Measurements from ENCODE around the gene MTF2.

The MTF2 gene

GRCh38 chr1:93051961-93052360, 27.1 kb upstream of the MTF2 start:
- H3K27ac ChIP-seq (ENCODE audit: low read length) = no peak overlapping the region
- H3K4me3 ChIP-seq (ENCODE audit: low read depth in 1 of 2, low read length in 2 of 2) = no peak overlapping the region
- peaks cover 0 to 3% of the 10 kb centered on the region in 2 donors for H3K9me3 ChIP-seq (ENCODE audit: control insufficient read depth in 1 of 2, low read length in 2 of 2)
- H3K4me1 ChIP-seq (ENCODE audit: control insufficient read depth in 1 of 2, insufficient read depth in 2 of 2, low read length in 2 of 2) = no peaks in the 10 kb centered on the region
- no peaks in the 10 kb centered on the region for H3K36me3 ChIP-seq (ENCODE audit: control insufficient read depth in 1 of 2, insufficient read depth in 2 of 2, low read length in 2 of 2)
- H3K27me3 ChIP-seq (ENCODE audit: low read depth, low read length) = no peaks in the 10 kb centered on the region

- Histone ChIP-seq H3K36me3 (ENCODE audit: control insufficient read depth in 1 of 2, insufficient read depth in 2 of 2, low read length in 2 of 2) (no peaks in the 10 kb centered on the region), H3K4me3 (ENCODE audit: low read depth in 1 of 2, low read length in 2 of 2) (no peak overlapping the region), H3K27me3 (ENCODE audit: low read depth, low read length) (no peaks in the 10 kb centered on the region), H3K27ac (ENCODE audit: low read length) (no peak overlapping the region), H3K9me3 (ENCODE audit: control insufficient read depth in 1 of 2, low read length in 2 of 2) (peaks cover 0 to 3% of the 10 kb centered on the region in 2 donors), H3K4me1 (ENCODE audit: control insufficient read depth in 1 of 2, insufficient read depth in 2 of 2, low read length in 2 of 2) (no peaks in the 10 kb centered on the region)
Observed at GRCh38 chr1:93056214-93056613, 22.9 kb upstream of the MTF2 start.

- H3K27ac ChIP-seq (ENCODE audit: low read length) = no peak overlapping the region
- H3K4me3 ChIP-seq (ENCODE audit: low read depth in 1 of 2, low read length in 2 of 2) = no peak overlapping the region
- no peaks in the 10 kb centered on the region for H3K4me1 ChIP-seq (ENCODE audit: control insufficient read depth in 1 of 2, insufficient read depth in 2 of 2, low read length in 2 of 2)
- H3K27me3 ChIP-seq (ENCODE audit: low read depth, low read length) = no peaks in the 10 kb centered on the region
- no peaks in the 10 kb centered on the region for H3K36me3 ChIP-seq (ENCODE audit: control insufficient read depth in 1 of 2, insufficient read depth in 2 of 2, low read length in 2 of 2)
- H3K9me3 ChIP-seq (ENCODE audit: control insufficient read depth in 1 of 2, low read length in 2 of 2) = peaks cover 0 to 3% of the 10 kb centered on the region in 2 donors
Observed at GRCh38 chr1:93056649-93057048, 22.4 kb upstream of the MTF2 start.

- Histone ChIP-seq H3K4me3 (ENCODE audit: low read depth in 1 of 2, low read length in 2 of 2) (no peak overlapping the region), H3K27ac (ENCODE audit: low read length) (no peak overlapping the region), H3K36me3 (ENCODE audit: control insufficient read depth in 1 of 2, insufficient read depth in 2 of 2, low read length in 2 of 2) (no peaks in the 10 kb centered on the region), H3K4me1 (ENCODE audit: control insufficient read depth in 1 of 2, insufficient read depth in 2 of 2, low read length in 2 of 2) (no peaks in the 10 kb centered on the region), H3K27me3 (ENCODE audit: low read depth, low read length) (no peaks in the 10 kb centered on the region), H3K9me3 (ENCODE audit: control insufficient read depth in 1 of 2, low read length in 2 of 2) (no peaks in the 10 kb centered on the region)
Observed at GRCh38 chr1:93061895-93062792, 16.9 kb upstream of the MTF2 start.

- Histone ChIP-seq H3K27me3 (ENCODE audit: low read depth, low read length) (no peaks in the 10 kb centered on the region), H3K36me3 (ENCODE audit: control insufficient read depth in 1 of 2, insufficient read depth in 2 of 2, low read length in 2 of 2) (peaks cover 0 to 8% of the 10 kb centered on the region in 2 donors), H3K4me3 (ENCODE audit: low read depth in 1 of 2, low read length in 2 of 2) (no peak overlapping the region), H3K27ac (ENCODE audit: low read length) (no peak overlapping the region), H3K4me1 (ENCODE audit: control insufficient read depth in 1 of 2, insufficient read depth in 2 of 2, low read length in 2 of 2) (peaks cover 0 to 15% of the 10 kb centered on the region in 2 donors), H3K9me3 (ENCODE audit: control insufficient read depth in 1 of 2, low read length in 2 of 2) (no peaks in the 10 kb centered on the region)
Observed at GRCh38 chr1:93076268-93076667, 2.8 kb upstream of the MTF2 start.

GRCh38 chr1:93078203-93078602, 880 bp upstream of the MTF2 start:
- no peaks in the 10 kb centered on the region for H3K9me3 ChIP-seq (ENCODE audit: control insufficient read depth in 1 of 2, low read length in 2 of 2)
- peaks cover 0 to 8% of the 10 kb centered on the region in 2 donors for H3K36me3 ChIP-seq (ENCODE audit: control insufficient read depth in 1 of 2, insufficient read depth in 2 of 2, low read length in 2 of 2)
- peak overlapping the region; percentile 96 for H3K27ac ChIP-seq (ENCODE audit: low read length)
- peaks cover 0 to 17% of the 10 kb centered on the region in 2 donors for H3K4me1 ChIP-seq (ENCODE audit: control insufficient read depth in 1 of 2, insufficient read depth in 2 of 2, low read length in 2 of 2)
- no peaks in the 10 kb centered on the region for H3K27me3 ChIP-seq (ENCODE audit: low read depth, low read length)
- peak overlapping the region; percentile 85 to 100 for H3K4me3 ChIP-seq (ENCODE audit: low read depth in 1 of 2, low read length in 2 of 2)

GRCh38 chr1:93078638-93078985, 471 bp upstream of the MTF2 start:
- Histone ChIP-seq H3K27me3 (ENCODE audit: low read depth, low read length) (no peaks in the 10 kb centered on the region), H3K36me3 (ENCODE audit: control insufficient read depth in 1 of 2, insufficient read depth in 2 of 2, low read length in 2 of 2) (peaks cover 0 to 8% of the 10 kb centered on the region in 2 donors), H3K4me1 (ENCODE audit: control insufficient read depth in 1 of 2, insufficient read depth in 2 of 2, low read length in 2 of 2) (peaks cover 0 to 17% of the 10 kb centered on the region in 2 donors), H3K27ac (ENCODE audit: low read length) (peak overlapping the region; percentile 96), H3K4me3 (ENCODE audit: low read depth in 1 of 2, low read length in 2 of 2) (peak overlapping the region; percentile 85 to 100), H3K9me3 (ENCODE audit: control insufficient read depth in 1 of 2, low read length in 2 of 2) (no peaks in the 10 kb centered on the region)

- H3K36me3 ChIP-seq (ENCODE audit: control insufficient read depth in 1 of 2, insufficient read depth in 2 of 2, low read length in 2 of 2) = peaks cover 0 to 8% of the 10 kb centered on the region in 2 donors
- peak overlapping the region; percentile 85 to 100 for H3K4me3 ChIP-seq (ENCODE audit: low read depth in 1 of 2, low read length in 2 of 2)
- H3K4me1 ChIP-seq (ENCODE audit: control insufficient read depth in 1 of 2, insufficient read depth in 2 of 2, low read length in 2 of 2) = peaks cover 0 to 17% of the 10 kb centered on the region in 2 donors
- no peaks in the 10 kb centered on the region for H3K27me3 ChIP-seq (ENCODE audit: low read depth, low read length)
- no peaks in the 10 kb centered on the region for H3K9me3 ChIP-seq (ENCODE audit: control insufficient read depth in 1 of 2, low read length in 2 of 2)
- H3K27ac ChIP-seq (ENCODE audit: low read length) = peak overlapping the region; percentile 96
Observed at GRCh38 chr1:93079685-93080141, 630 bp downstream of the MTF2 start.

- Histone ChIP-seq H3K36me3 (ENCODE audit: control insufficient read depth in 1 of 2, insufficient read depth in 2 of 2, low read length in 2 of 2) (peaks cover 0 to 8% of the 10 kb centered on the region in 2 donors), H3K4me1 (ENCODE audit: control insufficient read depth in 1 of 2, insufficient read depth in 2 of 2, low read length in 2 of 2) (peaks cover 0 to 17% of the 10 kb centered on the region in 2 donors), H3K27me3 (ENCODE audit: low read depth, low read length) (no peaks in the 10 kb centered on the region), H3K9me3 (ENCODE audit: control insufficient read depth in 1 of 2, low read length in 2 of 2) (no peaks in the 10 kb centered on the region), H3K4me3 (ENCODE audit: low read depth in 1 of 2, low read length in 2 of 2) (peak overlapping the region; percentile 85 to 100), H3K27ac (ENCODE audit: low read length) (peak overlapping the region; percentile 96)
Observed at GRCh38 chr1:93080179-93080823, 1.2 kb downstream of the MTF2 start.

- peaks cover 0 to 17% of the 10 kb centered on the region in 2 donors for H3K4me1 ChIP-seq (ENCODE audit: control insufficient read depth in 1 of 2, insufficient read depth in 2 of 2, low read length in 2 of 2)
- H3K4me3 ChIP-seq (ENCODE audit: low read depth in 1 of 2, low read length in 2 of 2) = peak overlapping the region in 1 of 2 donors; percentile 100
- H3K27ac ChIP-seq (ENCODE audit: low read length) = no peak overlapping the region
Observed at GRCh38 chr1:93081716-93082115, 2.6 kb downstream of the MTF2 start.

GRCh38 chr1:93082313-93082712, 3.2 kb downstream of the MTF2 start:
- Histone ChIP-seq H3K27me3 (ENCODE audit: low read depth, low read length) (no peaks in the 10 kb centered on the region), H3K4me3 (ENCODE audit: low read depth in 1 of 2, low read length in 2 of 2) (no peak overlapping the region), H3K4me1 (ENCODE audit: control insufficient read depth in 1 of 2, insufficient read depth in 2 of 2, low read length in 2 of 2) (peaks cover 0 to 17% of the 10 kb centered on the region in 2 donors), H3K27ac (ENCODE audit: low read length) (no peak overlapping the region), H3K36me3 (ENCODE audit: control insufficient read depth in 1 of 2, insufficient read depth in 2 of 2, low read length in 2 of 2) (peaks cover 3 to 8% of the 10 kb centered on the region in 2 donors), H3K9me3 (ENCODE audit: control insufficient read depth in 1 of 2, low read length in 2 of 2) (no peaks in the 10 kb centered on the region)

More at GRCh38 chr1:93081716-93082115, 2.6 kb downstream of the MTF2 start:
- peaks cover 3 to 8% of the 10 kb centered on the region in 2 donors for H3K36me3 ChIP-seq (ENCODE audit: control insufficient read depth in 1 of 2, insufficient read depth in 2 of 2, low read length in 2 of 2)
- no peaks in the 10 kb centered on the region for H3K27me3 ChIP-seq (ENCODE audit: low read depth, low read length)
- no peaks in the 10 kb centered on the region for H3K9me3 ChIP-seq (ENCODE audit: control insufficient read depth in 1 of 2, low read length in 2 of 2)

Data from muscle layer of duodenum (tissue), 2 donors.